NCI-H2196 treated with DMSO at 0.1 percent for 48 hours (cell line): ENCODE data around the gene MUS81.
"Not testable (repeated sequence)": the region's sequence is repeated elsewhere in the genome, so short reads cannot be mapped to it uniquely, and the experiment has no call there.

Source experiments
- DNase-seq: peaks from one replicate; lab custom pipeline; 2025; ENCODE audit not compliant: unreplicated experiment; lab: John Stamatoyannopoulos, UW

The MUS81 gene

DNA sequence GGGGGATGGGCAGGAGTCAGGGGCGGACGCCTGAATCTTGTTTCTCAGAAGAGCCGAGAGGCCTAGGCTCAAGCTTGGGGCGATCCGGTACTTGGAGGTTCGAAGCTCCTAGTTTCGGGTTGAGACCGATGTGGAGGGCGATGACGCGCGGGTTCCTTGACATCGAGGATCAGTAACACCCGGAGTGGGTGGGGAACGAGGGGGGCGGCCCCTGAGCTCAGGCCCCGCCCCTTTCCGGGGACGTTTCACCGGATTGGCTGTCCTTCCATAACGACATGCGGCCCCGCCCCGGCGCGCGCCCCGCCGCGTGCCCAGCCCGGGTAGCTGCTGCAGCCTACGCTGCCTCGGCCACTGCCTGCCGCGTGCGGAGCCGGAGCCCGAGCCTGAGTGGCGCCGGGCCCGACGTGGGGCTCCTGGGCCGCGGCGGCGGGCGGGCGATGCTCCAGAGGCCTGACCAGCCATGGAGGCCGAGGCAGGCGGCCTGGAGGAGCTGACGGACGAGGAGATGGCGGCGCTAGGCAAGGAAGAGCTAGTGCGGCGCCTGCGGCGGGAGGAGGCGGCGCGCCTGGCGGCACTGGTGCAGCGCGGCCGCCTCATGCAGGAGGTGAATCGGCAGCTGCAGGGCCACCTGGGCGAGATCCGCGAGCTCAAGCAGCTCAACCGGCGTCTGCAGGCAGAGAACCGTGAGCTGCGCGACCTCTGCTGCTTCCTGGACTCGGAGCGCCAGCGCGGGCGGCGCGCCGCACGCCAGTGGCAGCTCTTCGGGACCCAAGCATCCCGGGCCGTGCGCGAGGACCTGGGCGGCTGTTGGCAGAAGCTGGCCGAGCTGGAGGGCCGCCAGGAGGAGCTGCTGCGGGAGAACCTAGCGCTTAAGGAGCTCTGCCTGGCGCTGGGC lies 30.3 kb downstream of the MUS81 start, which contains the start of gene CCDC85B:
TSS of gene CCDC85B (plus strand) at position 350 of the 895 bp plus-strand sequence. CDS start at position 461, 111 bp downstream.
- DNase-seq = peak; percentile 90

GRCh38 chr11:65891219-65892136 lies 31.2 kb downstream of the MUS81 start:
- DNase-seq = no peak

- not testable (repeated sequence) for DNase-seq
These were observed 31.9 kb downstream of the MUS81 start for GRCh38 chr11:65892137-65892540.

- DNase-seq = no peak
These were observed 32.6 kb downstream of the MUS81 start for GRCh38 chr11:65892661-65893317.

GRCh38 chr11:65894034-65894591 lies 33.9 kb downstream of the MUS81 start:
- DNase-seq = no peak

GRCh38 chr11:65895482-65895981 lies 35.3 kb downstream of the MUS81 start:
- DNase-seq = no peak

- DNase-seq = no peak
These were observed 36.1 kb downstream of the MUS81 start for GRCh38 chr11:65896034-65896999.

DNA sequence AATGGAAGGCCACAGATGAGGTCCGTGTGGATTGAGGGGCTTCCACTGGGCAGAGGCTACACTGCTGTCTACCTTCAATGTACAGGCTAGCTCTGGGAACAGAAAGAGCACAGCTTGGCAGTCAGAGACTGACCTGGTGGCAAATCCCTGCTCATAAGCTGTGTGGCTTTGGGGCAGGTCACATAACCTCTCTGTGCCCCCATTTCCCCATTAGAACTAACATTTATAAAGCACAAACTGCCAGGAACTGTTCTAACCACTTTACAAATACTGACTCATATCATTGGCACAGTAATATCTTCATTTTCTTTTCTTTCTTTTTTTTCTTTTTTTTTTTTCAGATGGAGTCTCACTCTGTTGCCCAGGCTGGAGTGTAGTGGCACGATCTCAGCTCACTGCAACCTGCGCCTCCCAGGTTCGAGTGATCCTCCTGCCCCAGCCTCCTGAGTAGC lies 36.8 kb downstream of the MUS81 start:
- no peak for DNase-seq

DNA sequence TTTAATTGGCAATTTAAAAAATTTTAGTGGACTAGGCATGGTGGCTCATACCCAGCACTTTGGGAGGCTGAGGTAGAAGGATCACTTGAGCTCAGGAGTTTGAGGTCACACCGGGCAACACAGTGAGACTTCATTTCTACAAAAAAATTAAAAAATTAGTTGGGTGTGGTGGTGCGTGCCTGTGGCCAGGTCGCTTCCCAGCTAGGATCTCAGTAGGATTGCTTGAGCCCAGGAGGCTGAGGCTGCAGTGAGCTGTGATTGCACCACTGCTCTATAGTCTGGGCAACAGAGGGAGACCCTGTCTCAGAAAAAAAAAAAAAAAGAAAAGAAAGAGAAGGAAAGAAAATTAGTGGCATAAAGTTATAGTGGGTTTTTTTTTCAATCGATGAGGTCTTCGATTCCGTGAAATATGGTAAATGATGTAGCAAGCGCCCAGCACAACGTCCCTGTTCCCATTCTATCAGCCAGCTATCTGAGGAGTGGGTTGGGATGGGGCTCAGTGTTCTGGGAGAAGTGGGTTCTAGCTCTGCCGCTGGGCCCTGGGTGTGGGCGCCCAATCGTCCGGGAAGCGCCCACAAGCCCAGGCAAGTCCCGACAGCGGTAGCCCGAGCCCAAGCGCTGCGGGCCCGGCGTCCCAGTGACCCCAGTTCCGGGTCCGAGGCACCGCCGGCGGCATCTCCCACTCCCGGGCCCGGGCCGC lies 38.6 kb downstream of the MUS81 start:
- DNase-seq = no peak

DNA sequence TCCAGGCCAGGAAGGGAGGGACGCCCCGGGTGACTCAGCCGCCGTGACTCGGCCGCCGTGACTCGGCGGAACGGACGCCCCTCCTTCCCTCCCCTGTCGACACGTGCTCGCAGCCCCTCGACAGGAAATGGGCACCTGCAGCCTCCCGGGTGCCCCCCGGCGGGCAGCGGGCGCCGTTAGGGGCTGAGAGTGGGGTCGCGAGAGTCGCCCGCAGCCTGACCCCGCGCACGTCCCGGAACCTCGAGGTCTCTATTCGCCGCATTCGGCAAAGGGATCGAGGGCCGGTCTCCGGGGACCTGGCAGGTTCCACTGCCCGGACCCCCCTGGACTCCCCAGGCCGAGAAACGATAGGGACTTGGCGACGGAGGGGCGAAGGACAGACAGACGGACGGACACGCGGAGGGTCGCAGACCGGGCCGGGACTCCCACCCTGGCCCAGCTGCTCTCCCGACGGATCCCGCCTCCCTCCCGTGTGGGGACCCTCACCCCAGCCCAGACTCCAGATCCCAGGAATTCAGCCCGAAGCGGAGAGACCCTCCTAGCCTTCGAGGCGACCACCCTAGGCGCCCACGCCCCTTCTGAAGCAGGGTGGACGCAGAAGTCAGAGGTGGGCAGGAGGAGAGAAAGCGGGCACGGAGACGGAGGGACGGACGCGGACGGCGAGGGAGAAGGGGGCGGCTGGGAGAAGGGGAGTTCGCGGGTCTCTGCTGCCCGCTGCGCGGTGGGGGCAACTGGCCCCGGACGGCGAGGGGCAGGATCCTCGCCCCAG lies 39.3 kb downstream of the MUS81 start:
- no peak for DNase-seq

- peak; percentile 80 for DNase-seq
These were observed 40.1 kb downstream of the MUS81 start, which contains the start of gene FOSL1 for GRCh38 chr11:65900125-65900898. TSS of gene FOSL1 (minus strand) at chr11:65900388. CDS start at chr11:65900339, 49 bp downstream.

DNA sequence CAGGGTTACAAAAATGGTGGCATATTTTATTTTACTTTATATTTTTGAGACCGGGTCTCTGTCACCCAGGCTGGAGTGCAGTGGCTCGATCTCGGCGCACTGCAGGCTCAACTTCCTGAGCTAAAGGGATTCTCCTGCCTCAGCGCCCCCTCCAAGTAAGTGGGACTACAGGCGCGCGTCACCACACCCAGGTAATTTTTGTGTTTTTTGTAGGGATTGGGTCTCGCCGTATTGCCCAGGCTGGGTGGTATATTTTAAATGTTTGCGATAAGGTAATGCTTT lies 40.6 kb downstream of the MUS81 start:
- DNase-seq = no peak

DNA sequence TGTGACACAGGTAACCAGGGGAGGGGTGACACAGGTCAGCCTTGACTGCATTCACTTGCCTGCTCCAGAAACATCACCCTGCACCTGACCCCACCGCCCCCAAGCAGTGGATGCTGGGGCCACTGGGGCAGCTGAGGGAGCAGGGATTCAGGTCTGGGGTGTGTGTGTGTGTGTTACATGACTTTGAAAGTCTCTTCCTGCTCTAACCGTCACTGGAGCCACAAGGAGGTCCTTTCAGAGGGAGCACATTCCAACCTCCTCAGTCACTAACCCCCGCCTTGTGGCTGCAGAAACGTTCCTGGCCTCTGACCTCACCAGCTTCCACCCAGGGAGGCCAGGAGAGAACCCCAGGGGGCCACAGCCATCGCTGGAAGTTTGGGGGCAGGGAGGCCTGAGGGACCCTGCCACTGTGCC lies 42.8 kb downstream of the MUS81 start:
- DNase-seq = no peak

DNA sequence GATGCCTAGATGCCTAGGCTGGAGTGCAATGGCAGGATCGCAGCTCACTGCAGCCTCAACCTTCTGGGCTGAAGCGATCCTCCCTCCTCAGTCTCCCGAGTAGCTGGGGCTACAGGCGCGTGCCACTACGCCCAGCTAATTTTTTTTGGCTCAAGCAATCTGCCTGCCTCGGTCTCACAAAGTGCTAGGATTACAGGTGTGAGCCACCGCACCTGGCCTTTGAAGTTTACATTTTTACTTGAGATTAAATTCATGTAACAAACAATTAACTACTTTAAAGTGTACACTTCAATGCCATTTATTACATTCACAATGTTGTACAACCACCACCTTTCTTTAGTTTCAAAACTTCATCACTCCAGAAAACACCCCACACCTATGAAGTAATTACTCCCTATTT lies 43.5 kb downstream of the MUS81 start:
- DNase-seq = no peak

GRCh38 chr11:65906602-65907001 lies 46.4 kb downstream of the MUS81 start:
- DNase-seq = no peak

GRCh38 chr11:65907878-65908277 lies 47.6 kb downstream of the MUS81 start:
- DNase-seq = no peak
